Neuronal stem cell (in vitro differentiated cells): ENCODE results near the gene RPS6KA6.
A peak's percentile ranks its signal among the peaks of the same experiment; 100 is the strongest.

Experiments
- DNase-seq: peaks from one replicate; pipeline ENCODE4 v3.0.0-alpha.2; 2013; ENCODE audit warnings: low spot score
- H2AFZ ChIP-seq: one replicate; pipeline ENCODE4 v1.6.1; 2013; ENCODE audit warnings: mild to moderate bottlenecking, low read length, inconsistent platforms
- H2AK5ac ChIP-seq: 2 replicates; pipeline ENCODE4 v1.6.1; 2013; ENCODE audit warnings: low read depth, mild to moderate bottlenecking, inconsistent platforms, low read length, moderate library complexity, mixed read lengths
- H2BK120ac ChIP-seq: 2 replicates; pipeline ENCODE4 v1.6.1; 2013; ENCODE audit warnings: low read depth, mild to moderate bottlenecking, inconsistent platforms, low read length, moderate library complexity, mixed read lengths
- H2BK12ac ChIP-seq: one replicate; pipeline ENCODE4 v1.6.1; 2013; ENCODE audit warnings: low read length, inconsistent platforms
- H2BK15ac ChIP-seq: 2 replicates; pipeline ENCODE4 v1.6.1; 2013; ENCODE audit warnings: mild to moderate bottlenecking, low read length, inconsistent platforms, mixed read lengths
- H2BK5ac ChIP-seq: one replicate; pipeline ENCODE4 v1.6.1; 2013; ENCODE audit warnings: inconsistent platforms, mild to moderate bottlenecking, low read length, moderate library complexity
- H3K14ac ChIP-seq: one replicate; pipeline ENCODE4 v1.6.1; 2013; ENCODE audit warnings: low read length, inconsistent platforms
- H3K18ac ChIP-seq: 2 replicates; pipeline ENCODE4 v1.6.1; 2013; ENCODE audit warnings: low read length, inconsistent platforms
- H3K23ac ChIP-seq: 2 replicates; pipeline ENCODE4 v1.6.1; 2013; ENCODE audit warnings: low read depth, mild to moderate bottlenecking, mixed read lengths, low read length, inconsistent platforms; ENCODE audit not compliant: poor library complexity
- H3K27ac ChIP-seq: replicated peaks from 3 replicates; pipeline ENCODE4 v1.5.1; 2013; ENCODE audit warnings: low read length, inconsistent platforms
- H3K27me3 ChIP-seq, 3 experiments: 2 replicates each; pipeline ENCODE4 v1.6.1; 2013; ENCODE audit warnings: low read length in 3 of 3, mild to moderate bottlenecking in 2 of 3, inconsistent platforms in 1 of 3, low read depth in 1 of 3, mixed read lengths in 1 of 3, moderate library complexity in 1 of 3; ENCODE audit not compliant: control insufficient read depth in 3 of 3, insufficient read depth in 3 of 3
- H3K36me3 ChIP-seq, 2 donors: replicated peaks in 1 of 2; 2 replicates each; pipeline ENCODE4 v1.6.1; 2013; ENCODE audit warnings: low read length in 2 of 2; ENCODE audit not compliant: control insufficient read depth in 2 of 2, insufficient read depth in 2 of 2
- H3K4ac ChIP-seq: 2 replicates; pipeline ENCODE4 v1.6.1; 2013; ENCODE audit warnings: inconsistent platforms, mild to moderate bottlenecking, low read length, moderate library complexity
- H3K4me1 ChIP-seq, 2 donors: 1 replicate in 1 of 2; 2 replicates in 1 of 2; pipeline ENCODE4 v1.6.1; 2013; ENCODE audit warnings: low read length in 2 of 2, low read depth in 1 of 2; ENCODE audit not compliant: control insufficient read depth in 2 of 2, insufficient read depth in 1 of 2
- H3K4me2 ChIP-seq: one replicate; pipeline ENCODE4 v1.6.1; 2013; ENCODE audit warnings: mild to moderate bottlenecking, low read length, inconsistent platforms; ENCODE audit not compliant: insufficient read depth, poor library complexity, severe bottlenecking
- H3K4me3 ChIP-seq, 2 donors: 2 replicates each; pipeline ENCODE4 v1.5.1; 2013; ENCODE audit warnings: low read length in 2 of 2, mild to moderate bottlenecking in 2 of 2, inconsistent platforms in 1 of 2, moderate library complexity in 1 of 2
- H3K79me1 ChIP-seq: one replicate; pipeline ENCODE4 v1.6.1; 2013; ENCODE audit warnings: low read depth, mild to moderate bottlenecking, inconsistent platforms, low read length, moderate library complexity
- H3K9ac ChIP-seq: one replicate; pipeline ENCODE4 v1.6.1; 2013; ENCODE audit warnings: mild to moderate bottlenecking, low read depth, low read length, inconsistent platforms; ENCODE audit not compliant: poor library complexity
- H3K9me3 ChIP-seq, 2 donors: replicated peaks in 1 of 2; 2 replicates each; pipeline versions ENCODE3 to v1.6.1; 2013; ENCODE audit warnings: low read length in 2 of 2, mild to moderate bottlenecking in 2 of 2, inconsistent platforms in 1 of 2, low read depth in 1 of 2, mixed read lengths in 1 of 2, moderate library complexity in 1 of 2; ENCODE audit not compliant: control insufficient read depth in 2 of 2, insufficient read depth in 1 of 2
- H4K8ac ChIP-seq: one replicate; pipeline ENCODE4 v1.6.1; 2013; ENCODE audit warnings: low read depth, mild to moderate bottlenecking, inconsistent platforms, low read length, moderate library complexity
- H4K91ac ChIP-seq: one replicate; pipeline ENCODE4 v1.6.1; 2013; ENCODE audit warnings: low read length, low read depth, mild to moderate bottlenecking, inconsistent platforms; ENCODE audit not compliant: poor library complexity
- WGBS, 2 donors: extraction: QIAGEN DNeasy Blood & Tissue Kit; methylation state at CpG; one replicate each; pipeline ENCODE4 v1.1.7; 2013; ENCODE audit warnings: missing lambda C conversion rate in 2 of 2, mixed read lengths in 1 of 2; ENCODE audit not compliant: insufficient read length in 2 of 2, insufficient replicate concordance in 1 of 2; ENCODE audit errors: extremely low coverage in 2 of 2; 5-methylcytosine and 5-hydroxymethylcytosine counted together

Gene RPS6KA6

DNA sequence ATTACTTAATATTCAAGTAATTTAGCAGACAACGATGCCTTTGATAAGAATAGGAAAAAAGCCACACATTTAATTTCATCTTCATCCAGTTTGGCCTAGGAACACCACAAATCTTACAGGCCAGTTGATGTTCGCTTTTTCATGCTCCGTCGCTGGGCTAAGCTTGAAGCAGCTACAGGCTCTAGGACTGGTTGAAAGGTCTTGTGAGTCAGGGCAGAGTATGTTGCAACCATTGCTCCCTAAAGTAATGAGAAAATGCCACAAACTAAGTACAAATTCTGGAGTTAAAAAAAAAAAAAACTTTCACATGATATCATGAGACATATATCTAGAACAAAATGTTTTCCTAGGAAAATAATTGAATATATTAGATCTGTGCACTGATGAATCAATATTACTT, 123.8 kb downstream of the RPS6KA6 start:
- no peaks in the 10 kb centered on the region for H3K27me3 ChIP-seq
- WGBS, 2 donors = no CpG with 5 or more reads among the region's 4 CpGs

DNA sequence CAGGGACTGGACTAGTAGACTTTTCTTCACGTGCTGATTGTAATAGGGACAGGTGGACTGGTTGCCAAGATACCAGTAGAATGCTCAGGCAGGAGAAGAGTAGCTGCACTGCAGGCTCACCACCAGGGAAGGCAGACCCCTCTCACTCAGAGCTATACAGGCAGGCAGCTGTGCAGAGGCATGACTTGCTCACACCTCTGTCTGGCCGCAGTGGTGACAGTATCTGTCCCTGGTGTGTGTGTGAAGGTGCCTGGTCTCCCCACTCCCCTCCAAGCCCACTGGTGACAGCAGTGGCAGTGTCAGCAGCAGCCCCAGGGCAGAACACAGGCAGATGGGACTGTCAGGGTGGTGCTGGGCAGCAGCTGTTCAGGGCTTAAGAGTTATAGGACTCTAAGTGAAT, 140.7 kb downstream of the RPS6KA6 start:
- Histone ChIP-seq H3K27ac (no peak overlapping the region), H3K36me3 (no peaks in the 10 kb centered on the region), H2BK15ac (no peak overlapping the region), H2BK12ac (no peak overlapping the region), H3K23ac (no peak overlapping the region), H2BK120ac (no peak overlapping the region), H3K9ac (no peak overlapping the region), H3K4me3 (no peak overlapping the region), H3K27me3 (no peaks in the 10 kb centered on the region), H3K14ac (no peak overlapping the region), H3K9me3 (no peaks in the 10 kb centered on the region), H2BK5ac (no peak overlapping the region), H3K4me2 (no peak overlapping the region), H4K8ac (no peak overlapping the region), H2AFZ (no peak overlapping the region), H3K79me1 (no peaks in the 10 kb centered on the region), H3K4ac (no peak overlapping the region), H4K91ac (no peak overlapping the region), H3K18ac (no peak overlapping the region), H2AK5ac (no peak overlapping the region), H3K4me1 (no peaks in the 10 kb centered on the region)
- DNase-seq = no peak
- WGBS, 2 donors = no CpG with 5 or more reads among the region's 2 CpGs

More for the DNA sequence above, 123.8 kb downstream of the RPS6KA6 start:
- Histone ChIP-seq H2BK15ac (no peak overlapping the region), H4K8ac (no peak overlapping the region), H3K23ac (no peak overlapping the region), H3K4me2 (no peak overlapping the region), H3K4me1 (no peaks in the 10 kb centered on the region), H2AK5ac (no peak overlapping the region), H3K4me3 (no peak overlapping the region), H3K36me3 (no peaks in the 10 kb centered on the region), H3K27ac (no peak overlapping the region), H3K18ac (no peak overlapping the region), H2BK5ac (no peak overlapping the region), H2BK12ac (no peak overlapping the region), H3K9me3 (no peaks in the 10 kb centered on the region), H3K14ac (no peak overlapping the region), H3K9ac (no peak overlapping the region), H2BK120ac (no peak overlapping the region), H4K91ac (no peak overlapping the region), H3K79me1 (no peaks in the 10 kb centered on the region), H3K4ac (no peak overlapping the region), H2AFZ (no peak overlapping the region)
- no peak for DNase-seq

DNA sequence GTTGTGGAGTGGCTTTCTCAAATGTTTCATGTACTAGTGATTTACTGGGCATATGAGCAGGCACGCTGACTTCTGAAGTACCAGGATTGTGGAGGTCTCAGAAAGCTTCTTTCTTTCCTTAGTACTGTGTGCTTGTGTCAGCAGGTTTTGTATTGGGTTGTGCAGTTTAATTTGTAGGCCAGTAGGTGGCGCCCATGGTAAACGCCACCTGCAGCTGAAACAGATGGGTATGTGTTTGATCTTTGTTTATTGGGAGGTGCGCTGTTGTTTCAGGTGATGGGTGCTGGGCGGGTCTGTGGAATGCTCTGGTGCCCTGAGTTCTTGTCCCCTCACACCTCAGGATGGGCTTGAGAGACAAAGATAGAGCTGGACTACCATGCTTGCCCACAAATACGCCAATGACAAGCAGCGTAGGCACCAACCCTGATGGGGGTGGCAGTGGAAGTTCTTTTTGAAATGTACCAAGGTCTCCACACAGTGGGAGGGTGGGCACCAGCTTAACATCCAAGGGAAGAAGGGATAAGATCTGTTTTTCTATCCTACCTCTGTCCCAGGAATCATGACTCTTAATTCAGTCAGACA, 141.5 kb downstream of the RPS6KA6 start:
- Histone ChIP-seq H2BK120ac (no peak overlapping the region), H3K9me3 (no peaks in the 10 kb centered on the region), H3K18ac (no peak overlapping the region), H2BK5ac (no peak overlapping the region), H2AFZ (no peak overlapping the region), H3K79me1 (no peaks in the 10 kb centered on the region), H3K4me3 (no peak overlapping the region), H4K8ac (no peak overlapping the region), H4K91ac (no peak overlapping the region), H3K4me2 (no peak overlapping the region), H3K27ac (no peak overlapping the region), H3K27me3 (no peaks in the 10 kb centered on the region), H2BK15ac (no peak overlapping the region), H3K14ac (no peak overlapping the region), H3K23ac (no peak overlapping the region), H2AK5ac (no peak overlapping the region), H3K9ac (no peak overlapping the region), H2BK12ac (no peak overlapping the region), H3K36me3 (no peaks in the 10 kb centered on the region), H3K4ac (no peak overlapping the region), H3K4me1 (no peaks in the 10 kb centered on the region)
- WGBS, 2 donors = no CpG with 5 or more reads among the region's 7 CpGs
- peak; percentile 20 for DNase-seq

DNA sequence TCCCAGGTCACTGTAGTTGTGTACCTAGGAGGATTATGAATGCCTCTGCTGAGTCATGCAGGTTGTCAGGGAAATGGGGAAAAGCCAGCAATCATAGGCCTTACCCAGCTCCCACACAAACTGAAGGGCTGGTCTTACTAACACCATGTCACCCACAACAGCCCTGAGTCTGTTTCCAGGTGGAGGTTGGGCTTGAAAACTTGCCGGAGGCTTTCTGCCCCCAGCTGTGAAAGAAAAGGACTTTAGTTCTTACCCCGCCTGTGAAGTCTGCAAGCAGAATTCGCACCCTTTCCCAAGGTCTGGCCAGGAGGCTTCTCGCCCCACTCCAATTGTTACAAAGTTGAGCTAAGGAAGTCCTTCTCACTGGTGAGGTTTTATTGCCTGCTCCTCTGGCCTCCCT, 143.9 kb downstream of the RPS6KA6 start:
- Histone ChIP-seq H3K4me1 (no peaks in the 10 kb centered on the region), H2BK12ac (no peak overlapping the region), H3K4me3 (no peak overlapping the region), H3K4me2 (no peak overlapping the region), H4K8ac (no peak overlapping the region), H3K36me3 (no peaks in the 10 kb centered on the region), H3K27ac (no peak overlapping the region), H2AFZ (peak overlapping the region; percentile 55), H2BK120ac (no peak overlapping the region), H3K23ac (no peak overlapping the region), H3K9me3 (no peaks in the 10 kb centered on the region), H3K14ac (no peak overlapping the region), H3K4ac (no peak overlapping the region), H3K18ac (no peak overlapping the region), H2AK5ac (no peak overlapping the region), H4K91ac (no peak overlapping the region), H2BK5ac (no peak overlapping the region), H2BK15ac (no peak overlapping the region), H3K27me3 (no peaks in the 10 kb centered on the region), H3K9ac (no peak overlapping the region), H3K79me1 (no peaks in the 10 kb centered on the region)
- no CpG with 5 or more reads among the region's 4 CpGs for WGBS, 2 donors
- no peak for DNase-seq
